Measurements from ENCODE around the gene UBE2V1.
"Not testable (repeated sequence)": the region's sequence is repeated elsewhere in the genome, so short reads cannot be mapped to it uniquely, and the experiment has no call there.

UBE2V1 gene

GRCh38 chr20:50136822-50137599, 24.1 kb upstream of the UBE2V1 start:
- 95 to 96% methylated on average over 15 of the region's 15 CpGs for WGBS, 2 experiments
- peaks cover 4% of the 10 kb centered on the region for H3K36me3 ChIP-seq (ENCODE audit: control insufficient read depth, insufficient read depth, low read length)
- no peaks in the 10 kb centered on the region for H3K9me3 ChIP-seq (ENCODE audit: control insufficient read depth, low read length)
- H3K4me3 ChIP-seq (ENCODE audit: insufficient read depth, low read depth, low read length), result no peak overlapping the region
- H3K27me3 ChIP-seq (ENCODE audit: control insufficient read depth, insufficient read depth, low read length, poor library complexity, severe bottlenecking), result no peaks in the 10 kb centered on the region
- H3K27ac ChIP-seq (ENCODE audit: insufficient read depth, low read depth, low read length, poor library complexity, severe bottlenecking), result no peak overlapping the region
- H3K4me1 ChIP-seq (ENCODE audit: control insufficient read depth, insufficient read depth, low read length), result no peaks in the 10 kb centered on the region

- H3K4me1 ChIP-seq (ENCODE audit: control insufficient read depth, insufficient read depth, low read length); H3K9me3 ChIP-seq (ENCODE audit: control insufficient read depth, low read length); H3K4me3 ChIP-seq (ENCODE audit: insufficient read depth, low read depth, low read length); H3K27ac ChIP-seq (ENCODE audit: insufficient read depth, low read depth, low read length, poor library complexity, severe bottlenecking); H3K36me3 ChIP-seq (ENCODE audit: control insufficient read depth, insufficient read depth, low read length); H3K27me3 ChIP-seq (ENCODE audit: control insufficient read depth, insufficient read depth, low read length, poor library complexity, severe bottlenecking): not testable (repeated sequence)
- 87 to 93% methylated on average over 7 of the region's 7 CpGs for WGBS, 2 experiments
Measured at GRCh38 chr20:50135157-50135556, 22.2 kb upstream of the UBE2V1 start.

- Histone ChIP-seq H3K4me1 (ENCODE audit: control insufficient read depth, insufficient read depth, low read length) (no peaks in the 10 kb centered on the region), H3K36me3 (ENCODE audit: control insufficient read depth, insufficient read depth, low read length) (no peaks in the 10 kb centered on the region), H3K4me3 (ENCODE audit: insufficient read depth, low read depth, low read length) (no peak overlapping the region), H3K27me3 (ENCODE audit: control insufficient read depth, insufficient read depth, low read length, poor library complexity, severe bottlenecking) (no peaks in the 10 kb centered on the region), H3K27ac (ENCODE audit: insufficient read depth, low read depth, low read length, poor library complexity, severe bottlenecking) (no peak overlapping the region), H3K9me3 (ENCODE audit: control insufficient read depth, low read length) (no peaks in the 10 kb centered on the region)
- 89 to 93% methylated on average over 9 of the region's 9 CpGs for WGBS, 2 experiments
Measured at GRCh38 chr20:50133474-50134217, 20.7 kb upstream of the UBE2V1 start.

- Histone ChIP-seq H3K9me3 (ENCODE audit: control insufficient read depth, low read length) (no peaks in the 10 kb centered on the region), H3K4me3 (ENCODE audit: insufficient read depth, low read depth, low read length) (no peak overlapping the region), H3K27me3 (ENCODE audit: control insufficient read depth, insufficient read depth, low read length, poor library complexity, severe bottlenecking) (no peaks in the 10 kb centered on the region), H3K36me3 (ENCODE audit: control insufficient read depth, insufficient read depth, low read length) (peaks cover 4% of the 10 kb centered on the region), H3K4me1 (ENCODE audit: control insufficient read depth, insufficient read depth, low read length) (no peaks in the 10 kb centered on the region), H3K27ac (ENCODE audit: insufficient read depth, low read depth, low read length, poor library complexity, severe bottlenecking) (no peak overlapping the region)
- WGBS, 2 experiments, result 92 to 94% methylated on average over 6 of the region's 6 CpGs
Measured at GRCh38 chr20:50133041-50133440, 20.1 kb upstream of the UBE2V1 start.

- H3K36me3 ChIP-seq (ENCODE audit: control insufficient read depth, insufficient read depth, low read length), result peaks cover 9% of the 10 kb centered on the region
- H3K27me3 ChIP-seq (ENCODE audit: control insufficient read depth, insufficient read depth, low read length, poor library complexity, severe bottlenecking), result no peaks in the 10 kb centered on the region
- H3K27ac ChIP-seq (ENCODE audit: insufficient read depth, low read depth, low read length, poor library complexity, severe bottlenecking), result no peak overlapping the region
- 94 to 95% methylated on average over 4 of the region's 4 CpGs for WGBS, 2 experiments
- H3K4me1 ChIP-seq (ENCODE audit: control insufficient read depth, insufficient read depth, low read length), result no peaks in the 10 kb centered on the region
- H3K4me3 ChIP-seq (ENCODE audit: insufficient read depth, low read depth, low read length), result no peak overlapping the region
- no peaks in the 10 kb centered on the region for H3K9me3 ChIP-seq (ENCODE audit: control insufficient read depth, low read length)
Measured at GRCh38 chr20:50130995-50131394, 18.0 kb upstream of the UBE2V1 start.

- Histone ChIP-seq H3K27ac (ENCODE audit: insufficient read depth, low read depth, low read length, poor library complexity, severe bottlenecking) (no peak overlapping the region), H3K4me3 (ENCODE audit: insufficient read depth, low read depth, low read length) (no peak overlapping the region), H3K27me3 (ENCODE audit: control insufficient read depth, insufficient read depth, low read length, poor library complexity, severe bottlenecking) (no peaks in the 10 kb centered on the region), H3K9me3 (ENCODE audit: control insufficient read depth, low read length) (no peaks in the 10 kb centered on the region), H3K4me1 (ENCODE audit: control insufficient read depth, insufficient read depth, low read length) (no peaks in the 10 kb centered on the region), H3K36me3 (ENCODE audit: control insufficient read depth, insufficient read depth, low read length) (peaks cover 9% of the 10 kb centered on the region)
- 97 to 100% methylated on average over 1 of the region's 1 CpG for WGBS, 2 experiments
Measured at GRCh38 chr20:50130356-50130723, 17.4 kb upstream of the UBE2V1 start.

GRCh38 chr20:50129662-50130355, 16.9 kb upstream of the UBE2V1 start:
- H3K27me3 ChIP-seq (ENCODE audit: control insufficient read depth, insufficient read depth, low read length, poor library complexity, severe bottlenecking), result no peaks in the 10 kb centered on the region
- peaks cover 9% of the 10 kb centered on the region for H3K36me3 ChIP-seq (ENCODE audit: control insufficient read depth, insufficient read depth, low read length)
- no peaks in the 10 kb centered on the region for H3K9me3 ChIP-seq (ENCODE audit: control insufficient read depth, low read length)
- 93 to 94% methylated on average over 13 of the region's 13 CpGs for WGBS, 2 experiments
- H3K4me1 ChIP-seq (ENCODE audit: control insufficient read depth, insufficient read depth, low read length), result no peaks in the 10 kb centered on the region
- no peak overlapping the region for H3K4me3 ChIP-seq (ENCODE audit: insufficient read depth, low read depth, low read length)
- no peak overlapping the region for H3K27ac ChIP-seq (ENCODE audit: insufficient read depth, low read depth, low read length, poor library complexity, severe bottlenecking)

GRCh38 chr20:50128520-50128905, 15.6 kb upstream of the UBE2V1 start:
- Histone ChIP-seq H3K36me3 (ENCODE audit: control insufficient read depth, insufficient read depth, low read length) (peaks cover 9% of the 10 kb centered on the region), H3K4me1 (ENCODE audit: control insufficient read depth, insufficient read depth, low read length) (no peaks in the 10 kb centered on the region), H3K27ac (ENCODE audit: insufficient read depth, low read depth, low read length, poor library complexity, severe bottlenecking) (no peak overlapping the region), H3K4me3 (ENCODE audit: insufficient read depth, low read depth, low read length) (no peak overlapping the region), H3K27me3 (ENCODE audit: control insufficient read depth, insufficient read depth, low read length, poor library complexity, severe bottlenecking) (no peaks in the 10 kb centered on the region), H3K9me3 (ENCODE audit: control insufficient read depth, low read length) (no peaks in the 10 kb centered on the region)
- 94 to 95% methylated on average over 8 of the region's 8 CpGs for WGBS, 2 experiments

GRCh38 chr20:50127587-50128519, 14.9 kb upstream of the UBE2V1 start:
- H3K9me3 ChIP-seq (ENCODE audit: control insufficient read depth, low read length), result no peaks in the 10 kb centered on the region
- 95% methylated on average over 28 of the region's 28 CpGs for WGBS, 2 experiments
- H3K4me1 ChIP-seq (ENCODE audit: control insufficient read depth, insufficient read depth, low read length), result no peaks in the 10 kb centered on the region
- no peak overlapping the region for H3K27ac ChIP-seq (ENCODE audit: insufficient read depth, low read depth, low read length, poor library complexity, severe bottlenecking)
- H3K36me3 ChIP-seq (ENCODE audit: control insufficient read depth, insufficient read depth, low read length), result peaks cover 9% of the 10 kb centered on the region
- H3K27me3 ChIP-seq (ENCODE audit: control insufficient read depth, insufficient read depth, low read length, poor library complexity, severe bottlenecking), result no peaks in the 10 kb centered on the region
- no peak overlapping the region for H3K4me3 ChIP-seq (ENCODE audit: insufficient read depth, low read depth, low read length)
